GM21515 (cell line): Measurements from ENCODE around the gene CCDC40.

Experiments
- ATAC-seq: cut with Tn5 transposase; IDR thresholded peaks from one replicate; pipeline ENCODE4 v1.9.1; 2021; ENCODE audit not compliant: unreplicated experiment

CCDC40 gene

GRCh38 chr17:80110927-80111701 is 74.7 kb downstream of the CCDC40 start:
- no peak for ATAC-seq

GRCh38 chr17:80111702-80112470 is 75.4 kb downstream of the CCDC40 start:
- no peak for ATAC-seq

- ATAC-seq = no peak
Observed at GRCh38 chr17:80112471-80113032, 76.1 kb downstream of the CCDC40 start.

DNA sequence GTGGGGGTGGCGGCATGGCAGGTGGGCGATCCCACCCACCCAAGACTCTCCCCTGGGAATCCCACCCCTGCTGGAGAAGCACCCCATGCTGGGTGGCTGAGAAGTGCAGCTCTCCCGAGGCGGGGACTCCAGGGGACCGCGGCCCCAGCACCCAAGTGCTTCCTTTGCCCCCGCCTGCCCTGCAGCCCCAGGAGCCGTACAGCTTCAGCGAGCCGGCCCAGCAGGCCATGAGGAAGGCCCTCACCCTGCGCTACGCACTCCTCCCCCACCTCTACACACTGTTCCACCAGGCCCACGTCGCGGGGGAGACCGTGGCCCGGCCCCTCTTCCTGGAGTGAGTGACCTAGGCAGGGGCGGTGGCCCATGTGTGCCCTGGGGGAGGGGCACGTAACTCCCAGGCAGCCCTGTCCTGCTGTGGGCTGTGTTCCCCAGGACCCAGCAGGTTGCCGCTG is 76.6 kb downstream of the CCDC40 start:
- ATAC-seq = no peak

DNA sequence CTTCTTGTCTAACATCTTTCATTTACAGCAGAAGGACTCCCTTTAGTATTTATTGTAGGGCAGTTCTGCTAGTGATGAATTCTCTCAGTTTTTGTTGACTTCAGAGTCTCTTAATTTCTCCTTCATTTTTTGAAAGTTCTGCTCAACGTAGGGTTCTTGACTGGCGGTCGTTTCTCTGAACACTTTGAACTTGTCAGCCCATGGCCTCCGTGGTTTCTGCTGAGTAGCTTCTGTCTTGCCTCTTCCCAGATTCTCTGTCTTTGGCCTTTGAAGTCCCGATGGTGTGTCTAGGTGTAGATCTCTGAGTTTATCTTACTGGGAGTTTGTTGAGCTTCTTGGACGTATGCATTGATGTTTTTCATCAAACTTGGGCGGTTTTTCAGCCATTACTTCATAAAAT is 78.3 kb downstream of the CCDC40 start:
- ATAC-seq = no peak

DNA sequence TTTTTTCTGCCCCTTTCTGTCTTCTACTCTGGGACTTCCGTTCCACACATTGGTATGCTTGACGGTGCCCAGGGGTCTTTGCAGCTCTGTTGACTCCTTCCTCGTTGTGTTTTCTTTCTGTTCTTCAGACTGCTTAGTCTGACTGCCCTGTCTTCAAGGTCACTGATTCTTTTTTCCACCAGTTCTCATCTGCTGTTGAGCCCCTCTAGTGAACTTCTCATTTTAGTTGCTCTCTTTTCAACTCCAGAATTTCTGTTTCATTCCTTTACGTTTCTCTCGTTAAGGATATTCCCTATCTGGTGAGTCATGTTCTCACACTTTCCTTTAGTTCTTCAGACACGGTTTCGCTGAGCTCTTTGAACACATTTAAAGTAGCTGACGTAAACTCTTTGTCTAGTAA is 78.7 kb downstream of the CCDC40 start:
- no peak for ATAC-seq

- ATAC-seq = no peak
Observed at GRCh38 chr17:80116276-80116920, 80.0 kb downstream of the CCDC40 start.

DNA sequence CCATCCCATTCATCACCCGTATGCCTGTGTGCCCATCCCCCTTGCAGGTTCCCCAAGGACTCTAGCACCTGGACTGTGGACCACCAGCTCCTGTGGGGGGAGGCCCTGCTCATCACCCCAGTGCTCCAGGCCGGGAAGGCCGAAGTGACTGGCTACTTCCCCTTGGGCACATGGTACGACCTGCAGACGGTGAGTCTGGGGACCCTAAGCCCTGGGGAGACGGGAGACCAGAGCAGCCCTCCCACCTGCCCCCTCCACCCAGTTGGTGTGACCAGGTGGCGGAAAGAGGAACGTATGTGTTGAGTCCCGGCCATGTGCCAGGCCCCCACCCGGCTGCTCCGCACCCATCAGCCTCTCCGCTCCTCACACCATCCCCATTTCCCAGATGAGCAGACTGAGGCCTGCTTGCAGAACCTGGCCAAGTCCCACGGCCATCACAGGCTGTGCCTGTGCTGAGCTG is 80.5 kb downstream of the CCDC40 start:
- no peak for ATAC-seq

DNA sequence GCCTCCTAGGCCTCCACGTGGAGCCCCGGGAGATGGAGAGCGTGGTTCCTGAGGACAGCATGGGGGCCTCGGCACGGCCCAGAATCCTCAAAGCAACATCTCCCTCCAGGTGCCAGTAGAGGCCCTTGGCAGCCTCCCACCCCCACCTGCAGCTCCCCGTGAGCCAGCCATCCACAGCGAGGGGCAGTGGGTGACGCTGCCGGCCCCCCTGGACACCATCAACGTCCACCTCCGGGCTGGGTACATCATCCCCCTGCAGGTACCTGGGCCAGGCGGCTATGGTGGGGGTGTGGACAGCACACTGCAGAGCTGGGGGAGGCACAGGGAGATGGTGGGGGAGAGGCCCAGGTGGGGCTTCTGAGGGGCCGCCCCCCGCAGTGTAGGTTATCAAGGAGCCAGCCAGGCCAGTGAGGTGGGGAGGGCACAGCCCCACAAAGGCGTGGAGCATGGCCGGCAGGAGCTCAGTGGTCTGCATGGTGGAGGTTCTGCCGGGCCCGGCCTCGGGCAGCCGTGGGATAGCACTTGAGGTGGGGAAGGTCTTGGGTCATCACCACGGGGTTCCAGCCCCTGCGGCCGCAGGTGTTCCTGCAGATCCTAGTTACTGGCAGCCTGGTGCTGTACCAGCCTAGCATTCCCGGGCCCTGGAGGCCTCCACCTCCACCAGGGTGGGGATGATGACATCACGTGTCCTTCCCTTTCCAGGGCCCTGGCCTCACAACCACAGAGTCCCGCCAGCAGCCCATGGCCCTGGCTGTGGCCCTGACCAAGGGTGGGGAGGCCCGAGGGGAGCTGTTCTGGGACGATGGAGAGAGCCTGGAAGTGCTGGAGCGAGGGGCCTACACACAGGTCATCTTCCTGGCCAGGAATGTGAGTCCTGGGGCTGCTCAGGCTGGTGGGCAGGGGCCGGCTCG is 81.3 kb downstream of the CCDC40 start:
- ATAC-seq = no peak

GRCh38 chr17:80118601-80119270 is 82.3 kb downstream of the CCDC40 start:
- ATAC-seq = no peak

GRCh38 chr17:80119271-80119791 is 82.9 kb downstream of the CCDC40 start:
- ATAC-seq = no peak

GRCh38 chr17:80119839-80120238 is 83.4 kb downstream of the CCDC40 start:
- no peak for ATAC-seq

GRCh38 chr17:80122026-80122575 is 85.7 kb downstream of the CCDC40 start:
- ATAC-seq = no peak

- no peak for ATAC-seq
Observed at GRCh38 chr17:80122926-80123505, 86.6 kb downstream of the CCDC40 start.

DNA sequence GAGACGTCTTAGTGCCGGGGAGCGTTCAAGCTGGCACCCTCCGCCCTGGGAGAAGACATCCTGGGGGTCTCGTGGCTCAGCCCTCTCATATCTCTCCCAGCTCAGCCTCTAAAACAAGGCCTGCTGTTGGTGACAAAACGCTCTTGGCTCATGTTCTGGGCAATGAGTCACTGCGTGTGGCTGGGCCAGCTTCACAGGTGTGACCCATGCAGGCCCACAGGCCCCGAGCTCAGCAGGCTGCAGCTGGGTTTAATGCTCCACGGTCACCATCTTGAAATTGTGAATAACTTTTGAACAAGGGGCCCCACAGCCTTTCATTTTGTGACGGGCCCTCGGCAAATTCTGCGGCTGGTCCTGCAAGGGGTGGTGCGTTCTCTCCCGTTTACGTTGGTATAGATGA is 87.3 kb downstream of the CCDC40 start:
- ATAC-seq = no peak

GRCh38 chr17:80124351-80124981 is 88.0 kb downstream of the CCDC40 start:
- ATAC-seq = no peak

DNA sequence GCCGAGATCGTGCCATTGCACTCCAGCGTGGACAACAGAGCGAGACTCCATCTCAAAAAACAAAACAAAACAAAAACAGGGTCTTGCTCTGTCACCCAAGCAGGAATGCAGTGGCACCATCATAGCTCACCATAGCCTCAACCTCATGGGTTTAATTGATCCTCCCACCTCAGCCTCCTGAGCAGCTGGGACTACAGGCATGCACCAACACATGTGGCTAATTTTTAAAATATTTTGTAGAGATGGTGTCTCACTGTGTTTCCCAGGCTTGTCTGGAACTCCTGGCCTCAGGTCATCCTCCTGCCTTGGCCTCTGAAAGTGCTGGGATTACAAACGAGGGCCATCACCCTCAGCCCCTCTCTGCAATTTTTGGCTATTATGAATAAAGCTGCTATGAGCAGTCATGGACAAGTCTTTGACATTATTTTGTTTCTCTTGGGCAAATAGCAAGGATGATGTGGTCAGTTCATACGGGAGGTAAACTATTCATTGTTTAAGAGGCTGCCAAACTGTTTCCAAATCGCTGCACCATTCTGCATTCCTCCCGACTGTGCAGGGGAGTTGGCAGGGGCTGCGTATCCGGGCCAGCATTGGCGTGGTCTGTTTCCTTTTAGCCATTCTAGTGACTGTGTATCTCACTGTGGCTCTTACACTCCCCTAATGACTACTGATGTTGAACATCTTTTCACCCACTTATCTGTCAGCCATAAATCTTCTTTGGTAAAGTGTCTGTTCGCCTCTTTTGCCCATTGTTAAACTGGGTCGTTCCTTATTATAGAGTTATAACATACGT is 89.4 kb downstream of the CCDC40 start:
- ATAC-seq = no peak

DNA sequence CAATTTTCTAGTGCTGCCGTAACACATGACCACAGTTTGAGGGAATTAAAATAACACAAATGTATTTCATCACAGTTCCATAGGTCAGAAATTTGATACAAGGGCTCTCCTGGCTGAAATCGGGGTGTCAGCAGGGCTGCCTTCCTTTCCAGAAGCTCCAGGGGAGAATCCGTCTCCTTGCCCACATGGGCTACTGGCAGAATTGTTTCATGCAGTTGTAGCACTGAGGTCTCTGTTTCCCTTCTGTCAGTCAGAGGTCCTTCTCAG is 89.9 kb downstream of the CCDC40 start:
- no peak for ATAC-seq
